GM12865 (cell line): Measurements from ENCODE around the gene SLC6A20.

Source experiments
- DNase-seq: peaks from one replicate; pipeline ENCODE4 v3.0.0; 2010; ENCODE audit warnings: low read depth
- H3K4me3 ChIP-seq: 2 replicates; pipeline ENCODE4 v1.5.1; 2011; ENCODE audit warnings: mild to moderate bottlenecking, low read depth, low read length, control low read depth
- CTCF ChIP-seq: IDR thresholded peaks from 2 replicates; pipeline ENCODE4 v1.5.1; 2011; ENCODE audit warnings: low read length, control low read depth, low read depth, inconsistent platforms; ENCODE audit not compliant: insufficient read depth; ENCODE audit errors: missing control alignments

Gene SLC6A20

GRCh38 chr3:45787551-45787950, 8.8 kb downstream of the SLC6A20 start:
- DNase-seq, result no peak
- TF ChIP-seq CTCF, result no peak
- H3K4me3 ChIP-seq, result no peak overlapping the region

- no peak for DNase-seq
- no peak for TF ChIP-seq CTCF
- no peak overlapping the region for H3K4me3 ChIP-seq
Observed at GRCh38 chr3:45786801-45787495, 9.4 kb downstream of the SLC6A20 start.

- no peak overlapping the region for H3K4me3 ChIP-seq
- TF ChIP-seq CTCF, result no peak
- no peak for DNase-seq
Observed at GRCh38 chr3:45785605-45786150, 10.7 kb downstream of the SLC6A20 start.

GRCh38 chr3:45783667-45784066, 12.7 kb downstream of the SLC6A20 start:
- TF ChIP-seq CTCF, result no peak
- no peak for DNase-seq
- H3K4me3 ChIP-seq, result no peak overlapping the region

- no peak for DNase-seq
- TF ChIP-seq CTCF, result no peak
Observed at GRCh38 chr3:45782381-45782780, 14.0 kb downstream of the SLC6A20 start.

GRCh38 chr3:45781841-45782240, 14.5 kb downstream of the SLC6A20 start:
- DNase-seq, result no peak
- no peak overlapping the region for H3K4me3 ChIP-seq
- TF ChIP-seq CTCF, result no peak

More at GRCh38 chr3:45782381-45782780, 14.0 kb downstream of the SLC6A20 start:
- no peak overlapping the region for H3K4me3 ChIP-seq

- no peak overlapping the region for H3K4me3 ChIP-seq
- DNase-seq, result no peak
- TF ChIP-seq CTCF, result no peak
Observed at GRCh38 chr3:45781271-45781670, 15.1 kb downstream of the SLC6A20 start.
